ENCODE results near the gene GPR37. TPM values are rescaled to one million over a fixed set of nuclear protein-coding genes. Genes with fewer than 3 reads are reported as not detected.

The GPR37 gene
- total RNA-seq, 2 donors from 2014 or later, result 0.19 to 0.29 TPM

DNA sequence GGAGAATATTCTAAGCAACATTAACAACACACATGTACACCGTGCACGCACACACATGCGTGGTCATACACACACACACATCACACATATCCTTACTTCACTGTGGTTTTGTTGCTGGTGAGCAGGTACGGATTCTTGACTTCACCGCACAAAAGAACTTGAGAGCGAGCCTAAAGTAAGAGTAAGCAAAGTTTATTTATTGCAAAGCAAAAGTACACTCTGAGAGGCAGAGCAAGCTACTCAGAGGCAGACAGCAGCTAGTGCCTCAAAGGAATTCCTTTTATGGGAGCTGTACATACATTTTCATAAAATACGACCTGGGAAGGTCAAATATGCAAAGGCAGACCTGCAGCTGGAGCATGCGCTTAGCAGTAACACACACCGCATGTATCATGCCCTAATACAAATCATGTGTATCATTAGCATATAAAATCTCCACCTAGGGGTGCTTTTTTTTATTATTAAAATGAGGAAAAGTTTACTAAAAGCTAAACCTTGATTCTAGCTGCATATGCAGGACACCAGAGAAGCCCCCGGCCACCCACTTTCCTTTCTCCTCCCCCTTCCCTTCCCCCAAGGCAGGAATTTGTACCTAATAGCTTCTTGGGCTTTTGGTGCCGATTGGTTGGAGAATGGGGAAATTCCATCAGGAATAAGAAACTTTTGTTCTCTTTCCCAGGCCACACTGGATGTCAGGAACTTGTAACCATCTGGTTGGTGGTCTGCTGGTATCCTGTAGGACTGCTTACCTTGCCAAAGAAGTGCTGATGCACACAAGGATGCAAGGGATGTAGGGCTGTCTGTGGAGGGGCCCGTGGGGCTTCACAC, 16.5 kb upstream of the GPR37 start:
- DNase-seq (ENCODE audit: low spot score), result no peak
- intact Hi-C loops (cut with DNase I), result no loop called here

DNA sequence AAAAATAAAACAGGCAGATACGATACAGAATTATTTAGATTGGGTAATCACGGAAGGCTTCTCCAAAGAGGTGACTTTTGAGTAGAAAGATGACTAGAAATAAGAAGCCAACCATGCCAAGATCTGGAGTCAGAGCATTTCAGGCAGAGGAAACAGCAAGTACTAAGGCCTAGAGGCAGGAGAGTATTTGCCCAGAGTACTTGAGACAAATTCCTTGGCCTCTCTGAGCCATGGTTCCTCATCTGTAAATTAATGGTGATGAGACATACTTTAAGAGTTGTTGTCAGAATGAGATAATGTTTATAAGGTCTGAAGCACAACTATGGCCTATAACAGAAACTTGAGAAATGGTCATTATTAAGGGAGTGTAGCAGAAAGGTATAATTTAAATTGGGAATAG, 15.8 kb upstream of the GPR37 start:
- intact Hi-C loops (cut with DNase I), result no loop called here

DNA sequence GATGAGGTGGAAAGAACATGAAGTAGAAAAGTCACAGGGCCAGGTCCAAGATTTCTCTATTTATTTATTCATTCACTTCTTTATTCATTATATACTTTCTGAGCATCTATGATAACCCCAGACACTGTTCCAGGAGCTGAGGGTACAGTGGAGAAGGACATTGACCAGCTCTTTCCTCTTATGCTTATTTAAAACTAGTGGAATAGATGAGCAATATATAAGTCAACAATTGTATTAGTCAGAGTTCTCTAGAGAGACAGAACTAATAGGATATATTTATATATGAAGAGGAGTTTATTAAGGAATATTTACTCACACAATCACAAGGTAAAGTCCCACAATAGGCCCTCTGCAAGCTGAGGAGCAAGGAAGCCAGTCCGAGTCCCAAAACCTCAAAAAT, 15.0 kb upstream of the GPR37 start:
- intact Hi-C loops (cut with DNase I), result no loop called here
- DNase-seq (ENCODE audit: low spot score), result no peak

More for the DNA sequence above, 15.8 kb upstream of the GPR37 start:
- no peak for DNase-seq (ENCODE audit: low spot score)

DNA sequence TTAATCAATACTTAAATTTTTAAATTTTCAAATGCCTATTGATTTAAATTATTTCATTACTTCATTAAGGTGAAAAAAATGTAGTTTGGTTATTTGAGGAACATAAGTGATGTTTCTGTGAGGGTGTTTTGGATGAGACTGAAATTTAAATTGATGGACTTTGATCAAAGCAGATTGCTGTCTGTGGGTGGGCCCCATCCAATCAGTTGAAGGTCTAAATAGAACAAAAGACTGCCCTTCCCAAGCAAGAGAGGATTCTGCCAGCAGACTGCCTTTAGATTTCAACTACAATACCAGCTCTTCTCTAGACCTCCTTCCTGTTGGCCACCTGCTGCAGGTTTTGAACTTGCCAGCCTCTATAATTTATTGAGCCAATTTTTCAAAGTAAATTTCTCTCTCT, 14.5 kb upstream of the GPR37 start:
- intact Hi-C loops (cut with DNase I), result no loop called here
- DNase-seq (ENCODE audit: low spot score), result no peak

DNA sequence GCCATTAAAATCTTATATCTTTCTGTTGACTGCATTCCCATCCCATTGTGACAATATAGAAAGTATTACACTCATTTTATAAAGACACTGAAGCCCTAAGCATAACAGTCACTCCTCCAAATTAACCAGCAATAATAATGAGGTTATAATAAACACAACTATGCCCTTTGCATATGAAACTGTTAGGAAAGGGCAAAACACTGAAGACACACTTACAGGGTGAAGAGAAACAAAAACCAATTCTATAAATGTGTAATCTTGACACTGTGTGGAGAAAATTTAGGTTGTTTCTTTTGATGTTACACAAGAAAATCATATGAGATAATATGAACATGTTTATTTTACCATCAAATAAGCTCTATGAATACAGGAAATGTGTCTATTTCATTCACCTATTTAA, 14.0 kb upstream of the GPR37 start:
- no peak for DNase-seq (ENCODE audit: low spot score)
- intact Hi-C loops (cut with DNase I), result no loop called here

DNA sequence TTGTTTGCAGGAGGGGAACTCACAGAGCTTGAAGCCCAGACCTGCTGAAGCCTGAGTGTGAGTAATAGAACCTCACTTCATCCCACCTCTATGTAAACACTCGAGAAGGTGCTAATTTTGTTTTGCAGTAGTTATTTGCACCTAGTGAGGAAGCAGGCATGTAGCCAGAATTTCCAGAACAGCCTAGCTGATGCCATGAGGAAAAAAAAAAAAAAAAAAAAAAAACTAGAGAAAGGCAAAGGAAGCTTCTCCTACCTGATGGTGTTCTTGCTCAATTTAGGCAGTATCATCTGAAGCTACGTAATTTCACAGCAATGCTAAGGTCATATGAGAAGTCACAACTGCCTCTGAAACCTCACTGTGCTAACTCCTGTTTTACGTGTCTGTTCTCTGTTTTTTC, 13.6 kb upstream of the GPR37 start:
- intact Hi-C loops (cut with DNase I), result no loop called here
- DNase-seq (ENCODE audit: low spot score), result no peak

DNA sequence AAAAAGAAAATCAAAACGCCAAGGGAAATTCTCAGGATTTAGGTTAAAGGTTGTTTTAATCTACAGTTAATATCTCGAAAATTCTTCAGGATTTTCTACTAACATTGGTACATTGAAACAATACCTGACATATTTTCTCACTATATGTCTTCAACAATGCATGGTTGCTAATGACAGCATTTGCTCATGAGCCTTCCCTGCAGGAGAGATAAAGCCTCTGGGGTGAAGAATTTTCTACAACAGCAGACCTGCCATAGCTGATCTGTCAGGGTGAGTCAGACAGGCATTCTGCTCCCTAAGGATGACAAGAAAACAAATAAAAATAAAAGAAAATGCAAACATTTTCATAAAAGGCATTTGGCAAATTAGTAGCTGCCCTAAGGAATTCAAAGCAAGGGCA, 11.7 kb upstream of the GPR37 start:
- DNase-seq (ENCODE audit: low spot score), result no peak
- intact Hi-C loops (cut with DNase I), result no loop called here

DNA sequence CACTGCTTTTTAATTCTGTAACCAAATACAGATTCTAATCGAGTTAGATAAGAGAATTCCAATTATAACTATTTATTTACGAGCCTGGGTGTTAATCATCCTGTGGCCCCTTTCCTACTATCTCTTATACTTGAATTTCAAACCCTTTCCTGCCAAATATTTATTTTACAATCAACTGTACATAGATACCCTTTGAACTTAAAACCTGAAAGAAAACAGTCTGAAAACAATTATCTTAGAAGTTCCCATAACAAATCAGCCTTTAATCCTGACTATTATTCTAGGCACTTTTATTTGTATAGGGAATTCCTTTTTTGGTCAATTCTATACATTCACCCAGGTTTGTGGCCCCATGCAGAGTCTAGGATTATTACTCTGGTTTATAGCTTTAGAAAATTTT, 10.6 kb upstream of the GPR37 start:
- no peak for DNase-seq (ENCODE audit: low spot score)
- intact Hi-C loops (cut with DNase I), result no loop called here

DNA sequence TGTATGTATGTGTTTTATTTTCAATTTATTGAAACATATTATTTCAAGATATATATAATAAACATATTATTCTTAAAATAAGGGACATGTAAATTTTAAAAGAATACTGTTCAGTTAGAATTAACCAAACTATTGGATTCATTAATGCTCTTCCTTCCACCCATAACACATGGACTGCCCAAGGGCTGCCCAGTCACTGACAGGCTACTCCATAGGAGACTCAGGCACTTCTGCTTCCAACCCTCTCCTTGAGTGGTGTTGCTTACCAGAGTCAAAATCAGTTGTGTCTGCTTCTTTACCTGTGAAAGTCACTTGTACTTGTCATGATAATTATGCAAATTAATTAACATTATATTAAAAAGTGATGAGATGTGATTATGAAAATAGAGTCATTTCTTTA, 9.8 kb upstream of the GPR37 start:
- intact Hi-C loops (cut with DNase I), result no loop called here
- DNase-seq (ENCODE audit: low spot score), result no peak

DNA sequence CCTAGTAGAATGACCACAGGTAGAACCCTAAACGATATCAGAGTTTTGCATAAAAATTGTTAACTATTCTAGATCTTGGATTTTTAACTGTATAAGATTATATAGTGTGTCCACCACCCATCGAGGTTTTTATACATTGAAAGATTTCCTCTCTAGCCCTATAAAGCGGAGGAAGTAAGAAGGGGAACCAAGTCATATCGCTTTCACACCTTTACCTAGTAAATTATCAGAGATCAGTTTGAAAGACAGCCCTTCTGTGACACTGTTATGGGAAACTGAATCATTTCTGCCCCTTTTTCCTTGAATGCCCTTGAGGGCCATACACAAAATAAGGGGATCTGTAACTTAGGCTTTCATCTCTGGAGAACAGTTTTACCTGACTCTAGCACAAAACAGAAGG, 8.3 kb upstream of the GPR37 start:
- intact Hi-C loops (cut with DNase I), result no loop called here
- DNase-seq (ENCODE audit: low spot score), result no peak

DNA sequence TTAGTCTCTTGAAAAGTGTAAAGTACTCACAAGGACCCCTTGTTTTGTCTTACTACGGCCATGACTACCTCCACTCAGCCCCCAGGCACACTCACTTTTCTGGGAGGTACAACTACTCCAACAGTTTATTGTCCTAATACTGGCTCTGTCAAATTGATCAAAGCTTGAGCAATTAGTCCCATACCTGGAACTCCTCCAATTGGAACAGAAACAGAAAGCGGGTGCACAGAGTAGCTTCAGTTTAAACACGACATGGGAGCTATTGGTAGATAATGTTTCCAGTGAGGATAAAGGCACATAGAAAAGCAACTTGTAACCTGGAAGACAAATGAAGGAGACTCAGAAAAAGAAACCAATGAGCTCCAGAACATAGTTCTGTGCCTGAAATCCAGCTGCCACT, 7.7 kb upstream of the GPR37 start:
- intact Hi-C loops (cut with DNase I), result no loop called here
- DNase-seq (ENCODE audit: low spot score), result no peak

DNA sequence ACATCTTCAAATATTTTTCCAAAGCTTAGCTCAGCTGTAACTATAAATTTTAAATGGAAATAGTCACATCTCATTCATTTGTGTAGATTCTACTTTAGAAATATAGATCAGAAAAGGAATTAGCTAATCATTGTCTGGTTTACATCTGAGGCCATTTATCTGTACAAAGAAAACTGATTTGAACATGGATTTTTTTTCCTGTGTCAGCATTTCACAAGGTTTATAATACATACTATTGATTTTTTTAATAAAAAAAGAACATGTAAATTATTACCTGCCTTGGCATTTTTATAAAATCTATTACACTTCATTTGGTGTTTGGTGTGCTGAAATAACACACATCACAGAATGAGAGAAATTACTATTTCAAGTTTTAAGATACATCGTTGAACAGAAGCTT, 3.5 kb upstream of the GPR37 start:
- intact Hi-C loops (cut with DNase I), result no loop called here
- no peak for DNase-seq (ENCODE audit: low spot score)

DNA sequence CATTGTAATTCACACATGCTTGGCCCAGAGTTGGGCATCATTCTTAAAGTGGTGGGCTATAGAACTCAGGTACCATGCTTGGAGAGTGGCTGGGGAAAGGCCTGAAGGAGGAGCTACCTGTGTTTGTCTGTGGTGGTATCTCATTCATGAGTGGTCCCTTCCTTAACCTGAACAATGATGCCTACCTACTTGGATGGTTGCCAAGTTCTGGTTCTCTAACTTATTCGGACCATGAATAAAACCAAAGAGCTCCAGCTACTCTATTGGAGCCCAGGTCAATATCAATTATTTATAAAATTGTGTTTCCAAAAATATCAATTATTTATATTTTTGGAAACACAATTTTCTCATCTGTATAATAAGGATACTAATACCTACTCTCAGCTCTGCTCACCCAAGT, 2.9 kb upstream of the GPR37 start:
- intact Hi-C loops (cut with DNase I), result no loop called here
- DNase-seq (ENCODE audit: low spot score), result no peak

DNA sequence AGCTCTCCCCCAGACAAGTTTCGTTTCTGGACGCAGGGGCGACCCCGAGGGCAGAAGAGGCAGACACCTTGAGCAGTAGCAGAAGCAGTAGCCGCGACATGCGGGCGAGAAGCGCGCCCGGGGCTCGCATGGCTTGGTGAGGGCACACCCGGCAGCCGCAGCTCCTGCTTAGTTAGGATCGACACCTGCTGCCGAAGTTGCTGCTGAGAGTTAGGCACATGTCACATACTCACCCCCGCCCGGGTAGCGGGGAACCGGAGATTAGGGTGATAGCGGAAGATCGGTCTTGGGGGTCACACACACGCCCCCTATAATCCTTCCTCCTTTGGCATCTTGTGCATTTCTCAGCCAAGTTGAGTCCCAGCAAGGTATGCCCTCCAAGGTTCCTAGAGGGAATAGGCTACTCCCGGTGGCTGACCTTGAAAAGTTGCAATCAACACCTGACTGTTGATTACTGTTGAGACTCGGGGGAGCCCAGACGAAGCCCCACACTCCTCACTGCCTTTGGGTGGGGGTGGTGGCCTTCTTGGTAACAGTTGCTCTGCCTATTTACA, 668 bp downstream of the GPR37 start:
- peak; percentile 71 for DNase-seq (ENCODE audit: low spot score)
- intact Hi-C loops (cut with DNase I), result no loop called here

DNA sequence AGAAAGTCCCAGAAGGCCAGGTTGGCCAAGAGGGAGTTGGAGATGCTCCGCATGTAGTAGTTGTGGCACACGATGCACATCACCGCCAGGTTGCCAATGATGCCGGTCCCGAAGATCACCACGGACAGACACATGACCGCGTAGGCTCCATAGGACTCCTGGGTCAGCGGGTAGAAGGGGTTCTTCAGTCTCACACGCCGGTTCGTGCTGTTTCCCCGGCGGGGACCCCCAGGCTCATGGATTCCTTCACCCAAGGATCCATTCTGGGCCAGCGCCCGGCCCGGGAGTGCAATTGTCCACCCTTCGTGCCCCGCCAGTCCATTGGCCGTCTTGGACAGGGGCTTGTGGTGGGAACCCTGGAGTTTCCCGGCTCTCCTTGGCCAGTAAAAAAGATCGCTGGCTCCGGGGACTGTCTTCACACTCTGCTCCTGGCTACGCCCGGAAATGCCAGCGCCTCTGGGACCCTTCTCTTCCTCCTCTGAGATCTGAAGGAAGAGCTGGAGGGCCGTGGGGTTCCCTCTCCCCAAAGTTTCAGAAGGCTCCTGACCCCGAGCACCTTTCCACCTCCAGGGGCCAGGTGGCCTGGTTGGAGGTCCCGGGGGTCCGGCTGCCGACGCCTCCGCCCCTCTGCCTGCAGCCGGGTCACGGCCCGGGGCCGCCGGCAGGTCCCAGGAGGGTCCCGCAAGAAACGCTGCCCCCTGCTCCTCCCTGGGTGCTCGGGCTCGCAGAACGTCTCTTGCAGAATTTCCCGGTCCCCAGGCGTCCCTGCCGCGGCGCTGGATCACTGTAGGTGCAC, 1.3 kb downstream of the GPR37 start:
- peak; percentile 76 for DNase-seq (ENCODE audit: low spot score)
- intact Hi-C loops (cut with DNase I), result no loop called here

DNA sequence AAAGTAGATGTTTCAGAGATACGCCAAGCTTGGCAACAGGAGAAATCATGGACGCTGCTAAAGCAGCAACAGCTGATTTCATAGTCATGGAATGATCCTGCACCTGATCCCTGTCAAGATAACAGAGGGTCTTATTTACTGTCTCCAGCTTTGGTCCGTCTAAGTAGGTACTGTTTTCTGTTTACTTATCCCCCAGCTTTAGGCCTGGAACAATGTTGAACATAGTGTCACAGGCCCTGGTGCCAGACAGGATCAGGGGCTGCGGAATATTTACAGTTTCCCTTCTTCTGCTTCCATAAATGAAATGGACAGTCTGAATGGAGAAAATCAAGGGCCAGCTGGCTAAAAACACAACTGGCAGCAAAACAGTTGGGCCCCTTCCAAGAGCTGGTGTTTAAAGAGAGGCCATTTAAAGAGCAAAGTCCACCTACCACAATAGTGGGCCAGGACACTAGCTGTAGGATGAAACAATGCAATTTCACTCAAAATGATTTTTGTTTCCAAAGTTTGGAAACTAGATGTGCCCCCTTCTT, 2.9 kb downstream of the GPR37 start:
- no peak for DNase-seq (ENCODE audit: low spot score)
- intact Hi-C loops (cut with DNase I), result no loop called here

DNA sequence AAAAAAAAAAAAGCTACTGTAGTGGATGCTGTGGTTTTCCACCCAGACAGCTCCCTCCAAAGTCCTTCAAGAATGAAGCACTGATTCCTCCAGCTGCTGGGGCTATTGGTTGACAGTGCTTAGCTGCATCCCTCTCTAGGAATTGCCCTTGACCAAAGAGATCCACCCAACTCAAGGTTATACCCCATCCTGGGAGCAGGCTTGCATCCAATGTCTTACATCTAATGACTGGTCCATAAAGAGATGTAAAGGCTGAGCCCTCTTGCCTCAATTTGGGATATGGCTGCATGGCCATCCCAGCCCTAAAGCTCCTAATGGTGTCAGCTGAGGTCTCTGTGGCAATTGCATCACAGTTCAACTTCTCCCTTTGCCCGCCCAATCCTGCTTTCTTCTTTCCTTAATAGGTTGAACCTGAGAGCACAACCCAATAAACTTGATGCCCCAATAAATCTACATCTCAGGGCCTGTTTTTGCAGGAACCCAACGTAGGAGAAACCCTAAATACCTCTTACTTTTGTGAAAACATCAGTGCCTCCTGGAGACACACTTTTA, 4.4 kb downstream of the GPR37 start:
- DNase-seq (ENCODE audit: low spot score), result no peak
- intact Hi-C loops (cut with DNase I), result no loop called here

DNA sequence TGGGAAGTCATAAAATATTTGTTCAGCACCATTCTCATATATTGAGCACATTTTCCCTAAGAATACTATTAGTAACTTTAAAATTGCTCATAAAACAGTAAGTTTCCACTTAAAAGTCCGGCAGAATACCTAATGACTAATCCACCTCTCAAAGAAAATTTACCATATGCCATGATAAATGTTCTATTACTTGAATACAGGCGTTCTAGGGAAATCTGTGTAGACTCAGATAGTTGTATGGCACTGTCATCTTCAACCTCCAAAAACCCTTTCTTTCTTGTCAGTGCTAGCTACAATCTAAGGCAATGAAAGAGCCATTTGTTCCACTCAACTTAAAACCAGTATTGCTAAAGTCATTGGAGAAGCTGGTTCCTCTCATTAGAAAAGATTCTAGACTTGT, 7.3 kb downstream of the GPR37 start:
- DNase-seq (ENCODE audit: low spot score), result no peak
- intact Hi-C loops (cut with DNase I), result no loop called here

DNA sequence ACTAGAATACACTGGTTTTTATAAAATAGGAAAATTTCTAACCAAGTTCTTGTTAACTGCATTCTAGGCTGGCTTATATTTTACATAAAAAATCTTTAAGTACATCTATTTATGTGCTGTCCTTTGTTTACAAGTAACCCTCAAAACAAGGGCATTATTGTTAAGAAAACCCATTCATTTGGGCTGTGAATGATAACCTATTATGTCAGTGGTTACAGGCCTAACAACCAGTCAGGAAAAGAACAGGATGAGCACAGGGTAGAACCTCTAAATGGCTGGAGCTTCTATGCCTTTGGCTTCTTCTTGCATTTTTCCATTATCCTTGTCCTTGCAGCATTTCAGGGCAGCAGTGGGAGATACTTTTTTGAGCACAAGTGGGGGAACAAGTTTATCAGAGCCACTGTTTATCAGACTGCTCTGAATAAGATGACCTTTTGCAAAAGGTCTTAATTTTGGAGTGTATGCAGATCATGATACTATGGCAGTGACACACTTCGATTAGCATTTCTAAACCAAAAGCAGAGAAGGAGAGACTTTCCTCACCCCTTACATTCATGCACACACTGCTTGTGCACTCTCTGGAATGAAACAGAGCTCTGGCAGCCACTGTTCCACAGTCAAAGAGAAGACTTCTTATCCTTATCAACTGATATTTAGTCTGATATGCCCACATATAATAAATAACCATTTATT, 10.9 kb downstream of the GPR37 start:
- intact Hi-C loops (cut with DNase I), result no loop called here
- no peak for DNase-seq (ENCODE audit: low spot score)

DNA sequence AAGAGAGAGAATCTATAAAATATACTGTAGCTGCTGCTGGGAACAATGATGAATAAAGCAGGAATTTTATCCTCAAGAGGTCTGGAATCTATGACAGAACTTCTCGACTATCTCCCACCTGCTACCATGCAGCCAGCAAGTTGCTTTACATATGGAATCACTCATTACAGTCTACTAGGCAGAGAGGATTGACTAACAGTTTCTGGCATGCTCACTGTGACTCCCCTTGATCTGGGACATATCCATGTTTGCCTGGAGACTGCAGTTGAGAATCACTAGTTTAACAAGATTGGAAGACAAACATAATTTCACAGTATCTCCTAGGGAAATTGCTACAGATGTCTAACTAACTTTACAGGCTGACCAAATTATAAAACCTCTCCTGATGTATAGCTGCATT, 13.3 kb downstream of the GPR37 start:
- DNase-seq (ENCODE audit: low spot score), result no peak
- intact Hi-C loops (cut with DNase I), result no loop called here
